ENCODE results near the gene DCXR. TPM values are rescaled to one million over a fixed set of nuclear protein-coding genes. Genes with fewer than 3 reads are reported as not detected.

The DCXR gene
- total and polyA plus RNA-seq, 2 of the 13 experiments (the other 11 are each of a cell fraction or from before 2014, with no cell fraction given), result 287 to 311 TPM

DNA sequence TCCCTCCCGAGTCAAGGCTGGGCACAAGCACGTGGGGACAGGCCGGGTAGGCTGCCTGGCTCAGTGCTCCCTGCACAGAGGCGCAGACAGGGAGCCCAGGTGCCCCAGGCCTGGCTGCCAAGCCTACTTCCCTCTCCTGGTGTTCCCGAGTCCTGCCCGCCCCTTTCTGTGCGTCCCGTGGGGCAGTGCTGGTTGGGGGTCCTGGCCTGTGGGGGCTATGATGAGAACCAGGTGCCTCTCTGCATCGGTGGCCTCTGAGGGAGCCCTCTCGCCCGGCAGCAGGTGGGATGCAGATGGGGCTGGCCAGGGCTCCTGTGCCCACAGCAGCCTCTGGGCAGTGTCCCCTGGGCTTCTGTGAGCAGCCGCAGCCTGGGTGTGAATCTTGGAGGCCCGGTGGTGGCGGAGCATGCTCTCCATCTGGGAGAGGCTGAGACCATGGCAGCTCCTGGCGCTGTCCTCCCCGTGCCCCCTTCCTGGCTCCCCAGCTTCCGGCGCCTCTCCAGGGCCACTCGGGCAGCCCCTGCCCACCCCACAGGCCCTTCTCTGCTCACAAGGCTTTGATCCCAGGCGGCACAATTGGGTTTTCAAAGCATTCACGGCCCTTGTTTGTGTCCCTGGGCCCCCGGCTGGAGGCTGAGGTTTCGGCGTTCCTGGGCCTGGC, 22.1 kb downstream of the DCXR start (continued):
- TF ChIP-seq ZBTB8A (CRISPR knock-in tag; IDR thresholded peaks at IDR 0.05; ENCODE audit: borderline replicate concordance, low read depth), result no peak
- TF ChIP-seq, protein P1, sequence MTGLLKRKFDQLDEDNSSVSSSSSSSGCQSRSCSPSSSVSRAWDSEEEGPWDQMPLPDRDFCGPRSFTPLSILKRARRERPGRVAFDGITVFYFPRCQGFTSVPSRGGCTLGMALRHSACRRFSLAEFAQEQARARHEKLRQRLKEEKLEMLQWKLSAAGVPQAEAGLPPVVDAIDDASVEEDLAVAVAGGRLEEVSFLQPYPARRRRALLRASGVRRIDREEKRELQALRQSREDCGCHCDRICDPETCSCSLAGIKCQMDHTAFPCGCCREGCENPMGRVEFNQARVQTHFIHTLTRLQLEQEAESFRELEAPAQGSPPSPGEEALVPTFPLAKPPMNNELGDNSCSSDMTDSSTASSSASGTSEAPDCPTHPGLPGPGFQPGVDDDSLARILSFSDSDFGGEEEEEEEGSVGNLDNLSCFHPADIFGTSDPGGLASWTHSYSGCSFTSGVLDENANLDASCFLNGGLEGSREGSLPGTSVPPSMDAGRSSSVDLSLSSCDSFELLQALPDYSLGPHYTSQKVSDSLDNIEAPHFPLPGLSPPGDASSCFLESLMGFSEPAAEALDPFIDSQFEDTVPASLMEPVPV (CRISPR knock-in tag; IDR thresholded peaks at IDR 0.05), result no peak
- 0 out of 2 replicates have a peak, but pooled peaks have one; percentile 16 for TF ChIP-seq KDM4B (CRISPR knock-in tag; IDR thresholded peaks at IDR 0.05)
- no peak for TF ChIP-seq TCF12 (IDR thresholded peaks at IDR 0.05)
- TF ChIP-seq TCF12 (CRISPR knock-in tag; IDR thresholded peaks at IDR 0.05), result peak; percentile 40; the same call in 1 of the 2 replicates
- TF ChIP-seq SATB2 (CRISPR knock-in tag; IDR thresholded peaks at IDR 0.05), result 0 out of 2 replicates have a peak, but pooled peaks have one; percentile 43
- no peak for TF ChIP-seq ZNF83 (CRISPR knock-in tag; IDR thresholded peaks at IDR 0.05; ENCODE audit: borderline replicate concordance)
- TF ChIP-seq FOXC1 (CRISPR knock-in tag; IDR thresholded peaks at IDR 0.05; ENCODE audit: borderline replicate concordance), result no peak
- peak; percentile 13; the same call in 1 of the 2 replicates for TF ChIP-seq ZNF788 (CRISPR knock-in tag; IDR thresholded peaks at IDR 0.05; ENCODE audit: borderline replicate concordance)
- TF ChIP-seq, protein P2, sequence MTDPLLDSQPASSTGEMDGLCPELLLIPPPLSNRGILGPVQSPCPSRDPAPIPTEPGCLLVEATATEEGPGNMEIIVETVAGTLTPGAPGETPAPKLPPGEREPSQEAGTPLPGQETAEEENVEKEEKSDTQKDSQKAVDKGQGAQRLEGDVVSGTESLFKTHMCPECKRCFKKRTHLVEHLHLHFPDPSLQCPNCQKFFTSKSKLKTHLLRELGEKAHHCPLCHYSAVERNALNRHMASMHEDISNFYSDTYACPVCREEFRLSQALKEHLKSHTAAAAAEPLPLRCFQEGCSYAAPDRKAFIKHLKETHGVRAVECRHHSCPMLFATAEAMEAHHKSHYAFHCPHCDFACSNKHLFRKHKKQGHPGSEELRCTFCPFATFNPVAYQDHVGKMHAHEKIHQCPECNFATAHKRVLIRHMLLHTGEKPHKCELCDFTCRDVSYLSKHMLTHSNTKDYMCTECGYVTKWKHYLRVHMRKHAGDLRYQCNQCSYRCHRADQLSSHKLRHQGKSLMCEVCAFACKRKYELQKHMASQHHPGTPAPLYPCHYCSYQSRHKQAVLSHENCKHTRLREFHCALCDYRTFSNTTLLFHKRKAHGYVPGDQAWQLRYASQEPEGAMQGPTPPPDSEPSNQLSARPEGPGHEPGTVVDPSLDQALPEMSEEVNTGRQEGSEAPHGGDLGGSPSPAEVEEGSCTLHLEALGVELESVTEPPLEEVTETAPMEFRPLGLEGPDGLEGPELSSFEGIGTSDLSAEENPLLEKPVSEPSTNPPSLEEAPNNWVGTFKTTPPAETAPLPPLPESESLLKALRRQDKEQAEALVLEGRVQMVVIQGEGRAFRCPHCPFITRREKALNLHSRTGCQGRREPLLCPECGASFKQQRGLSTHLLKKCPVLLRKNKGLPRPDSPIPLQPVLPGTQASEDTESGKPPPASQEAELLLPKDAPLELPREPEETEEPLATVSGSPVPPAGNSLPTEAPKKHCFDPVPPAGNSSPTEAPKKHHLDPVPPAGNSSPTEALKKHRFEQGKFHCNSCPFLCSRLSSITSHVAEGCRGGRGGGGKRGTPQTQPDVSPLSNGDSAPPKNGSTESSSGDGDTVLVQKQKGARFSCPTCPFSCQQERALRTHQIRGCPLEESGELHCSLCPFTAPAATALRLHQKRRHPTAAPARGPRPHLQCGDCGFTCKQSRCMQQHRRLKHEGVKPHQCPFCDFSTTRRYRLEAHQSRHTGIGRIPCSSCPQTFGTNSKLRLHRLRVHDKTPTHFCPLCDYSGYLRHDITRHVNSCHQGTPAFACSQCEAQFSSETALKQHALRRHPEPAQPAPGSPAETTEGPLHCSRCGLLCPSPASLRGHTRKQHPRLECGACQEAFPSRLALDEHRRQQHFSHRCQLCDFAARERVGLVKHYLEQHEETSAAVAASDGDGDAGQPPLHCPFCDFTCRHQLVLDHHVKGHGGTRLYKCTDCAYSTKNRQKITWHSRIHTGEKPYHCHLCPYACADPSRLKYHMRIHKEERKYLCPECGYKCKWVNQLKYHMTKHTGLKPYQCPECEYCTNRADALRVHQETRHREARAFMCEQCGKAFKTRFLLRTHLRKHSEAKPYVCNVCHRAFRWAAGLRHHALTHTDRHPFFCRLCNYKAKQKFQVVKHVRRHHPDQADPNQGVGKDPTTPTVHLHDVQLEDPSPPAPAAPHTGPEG (CRISPR knock-in tag; IDR thresholded peaks at IDR 0.05), result 0 out of 2 replicates have a peak, but pooled peaks have one; percentile 69
- TF ChIP-seq, protein P3, sequence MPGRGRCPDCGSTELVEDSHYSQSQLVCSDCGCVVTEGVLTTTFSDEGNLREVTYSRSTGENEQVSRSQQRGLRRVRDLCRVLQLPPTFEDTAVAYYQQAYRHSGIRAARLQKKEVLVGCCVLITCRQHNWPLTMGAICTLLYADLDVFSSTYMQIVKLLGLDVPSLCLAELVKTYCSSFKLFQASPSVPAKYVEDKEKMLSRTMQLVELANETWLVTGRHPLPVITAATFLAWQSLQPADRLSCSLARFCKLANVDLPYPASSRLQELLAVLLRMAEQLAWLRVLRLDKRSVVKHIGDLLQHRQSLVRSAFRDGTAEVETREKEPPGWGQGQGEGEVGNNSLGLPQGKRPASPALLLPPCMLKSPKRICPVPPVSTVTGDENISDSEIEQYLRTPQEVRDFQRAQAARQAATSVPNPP (CRISPR knock-in tag; IDR thresholded peaks at IDR 0.05), result no peak
- no peak for TF ChIP-seq ADNP (CRISPR knock-in tag; IDR thresholded peaks at IDR 0.05)
- no peak for TF ChIP-seq ZNF776 (CRISPR knock-in tag; IDR thresholded peaks at IDR 0.05)
- TF ChIP-seq ZNF609 (CRISPR knock-in tag; IDR thresholded peaks at IDR 0.05; ENCODE audit: borderline replicate concordance), result peak; percentile 52; the same call in 1 of the 2 replicates
- TF ChIP-seq MZF1 (CRISPR knock-in tag; IDR thresholded peaks at IDR 0.05; ENCODE audit: borderline replicate concordance), result no peak
